Fibroblast of skin of right biceps (primary cell): ENCODE measurements around the gene CLDN34.
A peak's percentile ranks its signal among the peaks of the same experiment; 100 is the strongest.

Source experiments
- DNase-seq: peaks from one replicate; pipeline ENCODE4 v3.0.0-alpha.2; 2013

CLDN34 gene

DNA sequence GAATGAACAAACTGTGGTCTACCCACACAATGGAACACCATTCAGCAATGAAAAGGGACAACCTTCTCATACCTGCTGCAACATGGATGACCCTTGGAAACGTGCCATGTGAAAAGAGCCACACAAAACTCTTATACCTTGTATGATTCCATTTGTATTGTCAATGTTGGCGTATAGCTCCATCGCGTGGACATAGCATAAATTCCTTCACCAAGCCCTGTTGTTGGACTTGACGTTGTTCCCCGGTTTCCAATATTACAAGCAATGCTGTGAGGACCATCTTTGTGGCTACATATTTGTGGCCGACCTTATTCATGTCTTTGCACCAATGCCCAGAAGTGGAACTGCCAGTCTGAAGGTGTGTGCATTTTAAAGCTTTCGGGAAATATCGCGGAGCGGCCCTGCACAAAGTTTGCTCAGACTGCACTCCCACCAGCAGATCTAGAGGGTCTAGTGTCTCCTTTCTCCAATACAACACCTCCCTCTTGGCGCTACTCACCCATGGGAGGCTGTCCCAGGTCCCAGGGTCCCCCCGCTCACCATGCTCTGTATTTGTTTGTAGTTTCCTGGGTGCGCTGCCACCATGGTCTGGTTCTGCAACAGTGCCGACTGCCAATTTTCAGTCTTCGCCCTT is at the start of gene CLDN34:
Gene CLDN34 (plus strand): TSS at position 584 of the 634 bp plus-strand sequence. CDS start 0 bp downstream, at position 584.
- no peak for DNase-seq

- no peak for DNase-seq
These were observed 49.3 kb upstream of the CLDN34 start for GRCh38 chrX:9917861-9918260.

- DNase-seq: no peak
These were observed 47.5 kb upstream of the CLDN34 start for GRCh38 chrX:9919632-9920172.

DNA sequence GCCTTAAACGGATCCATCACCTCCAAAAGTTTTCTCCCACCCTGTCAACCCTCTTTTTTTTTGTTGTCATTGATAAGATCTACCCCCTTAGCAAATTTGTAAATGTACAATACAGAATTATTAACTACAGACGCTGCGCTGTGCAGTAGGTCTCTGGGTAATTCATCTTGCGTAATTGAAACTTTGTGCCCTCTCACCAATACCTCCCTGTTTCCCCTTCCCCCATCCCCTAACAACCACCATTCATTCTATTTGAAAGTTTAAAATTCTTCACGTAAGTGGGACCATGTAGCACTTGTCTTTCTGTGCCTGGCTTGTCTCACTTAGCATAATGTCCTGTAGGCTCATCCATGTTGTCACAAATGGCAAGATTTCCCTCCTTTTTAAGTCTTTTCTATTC is 45.8 kb upstream of the CLDN34 start:
- DNase-seq: no peak

DNA sequence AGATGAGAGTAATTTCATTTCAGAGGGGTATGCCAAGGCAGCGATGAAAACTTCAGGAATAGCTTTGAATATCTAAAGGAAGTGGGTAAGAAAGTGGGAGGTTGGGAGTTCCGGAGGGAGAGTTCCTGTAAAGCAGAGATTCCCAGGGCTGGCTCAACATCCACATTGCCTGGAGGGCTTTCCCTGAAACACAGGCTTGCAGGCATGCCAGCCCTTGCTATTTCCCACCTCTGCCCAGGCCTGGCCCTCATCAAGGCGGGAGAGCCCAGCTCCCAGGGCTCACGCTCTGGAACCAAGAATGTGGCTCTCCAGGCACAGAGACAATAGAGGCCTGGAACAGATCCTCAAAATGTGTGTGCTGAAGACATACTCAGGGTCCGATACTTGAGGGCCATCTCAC is 43.8 kb upstream of the CLDN34 start:
- DNase-seq: no peak

DNA sequence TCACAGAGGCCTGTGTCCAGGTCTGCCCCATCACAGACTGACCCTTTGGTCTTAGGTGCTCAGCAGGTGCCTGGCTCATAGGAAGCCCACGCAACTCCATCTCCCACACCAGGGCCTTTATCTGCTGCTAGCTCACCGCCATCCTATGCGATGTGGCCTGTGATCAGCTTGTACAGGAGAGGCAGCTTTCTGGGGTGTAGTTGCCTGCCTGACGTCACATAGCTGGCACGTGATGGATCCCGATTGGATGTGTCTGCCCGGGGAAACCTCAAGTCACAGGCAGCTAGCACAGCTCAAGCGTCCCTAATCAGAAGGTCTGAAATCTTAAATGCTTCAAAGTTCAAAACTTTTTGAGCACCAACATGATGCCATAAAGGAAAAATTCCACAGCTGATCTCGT is 41.2 kb upstream of the CLDN34 start:
- DNase-seq: no peak

- DNase-seq: no peak
These were observed 39.3 kb upstream of the CLDN34 start for GRCh38 chrX:9927698-9928482.

DNA sequence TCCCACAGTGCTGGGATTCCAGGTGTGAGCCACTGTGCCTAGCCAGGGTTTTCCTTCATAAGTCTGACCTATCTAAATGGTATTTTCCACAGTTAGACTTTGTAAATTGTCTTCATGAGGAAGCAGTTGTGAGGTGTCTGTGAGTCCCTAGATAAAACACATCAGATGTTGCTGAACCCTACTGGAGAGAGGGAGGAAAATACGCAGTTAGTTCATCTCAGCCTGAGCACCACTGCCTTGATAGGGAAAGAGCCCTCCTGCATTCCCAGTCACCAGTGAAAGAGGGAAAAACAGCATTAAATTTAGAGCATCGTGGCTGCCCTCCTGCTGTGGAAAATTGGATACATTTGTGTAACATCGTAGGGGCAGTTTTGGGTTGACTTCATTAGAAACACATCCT is 31.7 kb upstream of the CLDN34 start:
- no peak for DNase-seq

DNA sequence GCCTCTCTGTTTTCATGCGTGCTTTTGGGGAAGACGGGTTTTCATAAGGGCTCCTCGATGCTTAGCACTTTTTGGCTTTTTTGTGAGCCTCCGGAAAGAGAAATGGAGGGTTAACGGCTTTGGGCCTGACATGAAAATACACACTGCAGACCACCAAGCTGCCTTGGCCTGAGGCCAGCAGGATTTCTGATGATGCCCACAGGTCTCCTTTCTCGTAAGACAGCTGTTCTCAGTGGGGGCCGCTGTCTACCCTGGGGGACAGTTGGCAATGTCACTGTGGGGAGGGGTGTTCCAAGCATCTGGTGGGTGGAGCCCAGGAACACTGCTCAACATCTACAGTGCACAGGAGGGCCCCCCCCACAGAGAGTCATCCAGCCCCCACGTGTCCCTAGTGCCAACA is 29.4 kb upstream of the CLDN34 start:
- DNase-seq: no peak

DNA sequence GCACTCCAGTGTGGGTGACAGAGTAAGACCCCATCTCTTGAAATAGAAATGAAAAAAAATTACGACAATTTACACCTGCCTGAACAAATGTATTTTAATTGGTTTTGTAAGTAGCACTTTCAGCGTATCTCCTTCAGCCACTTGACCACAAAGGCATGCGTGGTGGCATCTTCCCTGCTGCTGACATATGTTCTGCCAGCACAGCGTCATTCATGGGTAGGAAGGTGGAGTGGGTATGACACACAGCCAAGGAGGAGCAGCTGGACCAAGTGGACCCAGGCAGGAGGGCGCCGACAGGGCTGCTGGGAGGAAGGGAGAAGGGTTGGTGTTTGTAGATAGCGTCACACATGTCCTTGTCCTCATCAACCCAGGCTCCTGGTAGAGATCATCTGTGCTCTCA is 28.6 kb upstream of the CLDN34 start:
- no peak for DNase-seq

GRCh38 chrX:9940421-9940820 is 26.7 kb upstream of the CLDN34 start:
- DNase-seq: peak; percentile 43

GRCh38 chrX:9942086-9942485 is 25.1 kb upstream of the CLDN34 start:
- DNase-seq: no peak

GRCh38 chrX:9943420-9943819 is 23.7 kb upstream of the CLDN34 start:
- no peak for DNase-seq

- DNase-seq: no peak
These were observed 19.9 kb upstream of the CLDN34 start for GRCh38 chrX:9947131-9947794.

GRCh38 chrX:9948406-9948805 is 18.8 kb upstream of the CLDN34 start:
- DNase-seq: peak; percentile 9

DNA sequence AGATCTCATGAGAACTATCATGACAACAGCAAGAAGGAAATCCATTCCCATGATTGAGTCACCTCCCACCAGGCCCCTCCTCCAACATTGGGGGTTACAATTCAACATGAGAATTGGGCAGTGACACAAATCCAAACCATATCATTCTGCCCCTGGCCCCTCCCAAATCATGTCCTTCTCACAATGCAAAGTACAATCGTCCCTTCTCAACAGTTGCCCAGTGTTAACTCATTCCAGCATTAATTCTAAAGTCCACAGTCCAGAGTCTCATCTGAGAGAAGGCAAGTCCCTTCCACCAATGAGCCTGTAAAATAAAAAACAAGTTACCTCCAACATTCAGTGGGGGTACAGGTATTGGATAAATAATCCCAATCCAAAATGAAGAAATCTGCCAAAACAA is 14.9 kb upstream of the CLDN34 start:
- DNase-seq: no peak

GRCh38 chrX:9953396-9953795 is 13.8 kb upstream of the CLDN34 start:
- no peak for DNase-seq

- DNase-seq: peak; percentile 66
These were observed 11.7 kb upstream of the CLDN34 start for GRCh38 chrX:9955506-9955905.

DNA sequence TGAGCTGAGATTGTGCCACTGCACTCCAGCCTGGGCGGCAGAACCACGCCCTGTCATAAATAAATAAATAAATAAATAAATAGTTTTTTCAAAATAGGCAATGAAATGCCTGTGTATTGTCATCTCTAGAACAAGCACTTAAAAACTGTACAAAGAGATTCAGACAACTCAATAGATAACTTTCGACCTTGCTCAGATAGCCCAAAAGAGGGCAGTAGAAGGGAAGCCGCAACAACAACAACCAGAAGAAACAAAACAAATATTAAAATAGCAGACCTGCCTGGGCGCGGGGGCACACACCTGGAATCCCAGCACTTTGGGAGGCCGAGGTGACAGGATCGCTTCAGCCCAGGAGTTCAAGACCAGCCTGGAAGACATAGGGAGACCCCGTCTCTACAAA is 9.4 kb upstream of the CLDN34 start:
- DNase-seq: no peak

DNA sequence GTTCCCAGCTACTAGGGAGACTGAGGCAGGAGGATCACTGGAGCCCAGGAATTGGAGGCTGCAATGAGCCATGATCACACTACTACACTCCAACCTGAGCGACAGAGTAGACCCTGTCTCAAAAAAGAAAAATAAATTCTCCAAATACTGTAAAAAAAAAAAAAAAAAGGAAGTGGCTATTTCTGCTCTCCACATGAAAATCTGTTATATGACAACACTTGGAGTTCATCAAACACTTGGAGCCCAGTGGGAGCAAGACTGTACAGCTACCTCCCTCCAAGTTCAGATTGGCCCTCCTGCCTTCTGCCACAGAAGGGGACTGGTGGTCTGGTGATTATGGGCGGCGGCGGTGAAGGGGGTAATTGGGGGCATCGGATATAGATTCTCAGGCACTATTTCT is 9.0 kb upstream of the CLDN34 start:
- DNase-seq: no peak

DNA sequence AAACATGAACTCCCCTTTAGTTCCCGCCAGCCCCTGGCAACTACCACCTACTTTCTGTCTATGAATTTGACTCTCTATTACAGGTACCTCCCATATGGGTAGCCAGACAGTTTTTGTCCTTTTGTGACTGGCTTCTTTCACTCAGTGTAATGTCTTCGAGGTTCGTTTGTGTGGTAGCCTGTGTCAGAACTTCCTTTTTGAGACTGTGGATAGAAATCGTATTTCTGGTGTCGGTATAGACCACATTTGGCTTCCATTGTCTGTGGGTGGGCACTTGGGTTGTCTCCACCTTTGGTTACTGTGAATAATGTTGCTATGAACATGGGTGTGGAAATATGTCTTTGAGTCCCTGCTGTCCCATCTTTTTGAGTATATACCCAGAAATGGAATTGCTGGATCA is 5.4 kb upstream of the CLDN34 start:
- no peak for DNase-seq

DNA sequence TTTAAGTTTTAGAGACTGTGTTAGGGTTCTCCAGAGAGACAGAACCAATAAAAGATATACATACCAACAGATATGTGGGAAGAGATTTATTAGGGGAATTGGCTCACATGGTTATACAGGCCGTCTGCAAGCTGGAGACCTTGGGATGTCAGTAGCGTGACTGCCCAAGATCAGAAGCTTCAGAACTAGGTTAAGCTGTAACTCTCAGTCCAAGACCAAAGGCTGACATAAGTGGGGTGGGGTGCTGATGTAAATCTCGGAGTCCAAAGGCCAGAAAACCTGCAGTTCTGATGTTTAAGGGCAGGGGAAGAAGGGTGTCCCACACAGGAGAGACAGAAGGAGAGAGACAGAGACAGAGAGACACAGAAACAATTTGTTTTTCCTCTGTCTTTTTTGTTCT is 10.5 kb downstream of the CLDN34 start:
- no peak for DNase-seq

DNA sequence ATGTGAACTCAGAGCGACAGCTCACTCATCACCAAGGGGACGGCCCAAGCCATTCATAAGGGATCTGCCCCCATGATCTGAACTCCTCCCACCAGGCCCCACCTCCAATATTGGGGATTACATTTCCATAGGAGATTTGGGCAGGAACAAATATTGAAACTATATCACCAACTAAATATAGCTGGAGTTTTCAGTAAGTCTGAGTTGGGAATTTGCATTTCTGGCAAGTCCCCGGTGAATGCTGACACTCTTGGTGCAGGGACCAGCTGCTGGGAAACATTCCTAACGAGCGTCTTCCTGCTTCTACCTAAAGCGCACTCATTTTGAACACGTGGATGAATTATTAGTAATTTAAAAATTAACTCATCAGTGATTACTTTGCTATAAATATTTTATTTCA is 13.2 kb downstream of the CLDN34 start:
- DNase-seq: no peak

DNA sequence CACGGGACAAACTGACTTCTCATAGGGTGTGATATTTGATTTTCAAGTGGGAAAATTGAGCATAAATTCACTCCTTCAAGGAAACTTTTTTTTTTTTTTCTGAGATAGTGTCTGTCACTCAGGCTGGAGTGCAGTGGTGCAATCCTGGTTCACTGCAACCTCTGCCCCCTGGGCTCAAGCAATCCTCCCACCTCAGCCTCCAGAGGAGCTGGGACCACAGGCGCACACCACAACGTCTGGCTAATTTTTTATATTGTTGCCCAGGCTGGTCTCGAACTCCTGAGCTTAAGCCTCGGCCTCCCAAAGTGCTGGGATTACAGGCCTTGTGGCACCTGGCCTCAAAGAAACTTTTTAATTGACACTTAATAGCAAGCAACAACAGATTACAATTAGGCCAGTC is 13.8 kb downstream of the CLDN34 start:
- DNase-seq: no peak
